B cell (primary cell): ENCODE results near the gene ABLIM1. TPM values are rescaled to one million over a fixed set of nuclear protein-coding genes. Genes with fewer than 3 reads are reported as not detected.

ENCODE experiments used
- ATAC-seq: fragments of 200-7000 bp; cut with Tn5 transposase; one replicate; pipeline ENCODE4 v1.10.0; 2021; ENCODE audit warnings: low read depth, mild to moderate bottlenecking, moderate number of reproducible peaks, moderate library complexity
- CTCF ChIA-PET: fragments of 350-600 bp; sonication (Branson Sonifier 250); formaldehyde crosslinking; loops from one replicate; lab custom pipeline; 2021; ENCODE audit warnings: antibody characterized with exemption, inconsistent platforms; lab: Charles Lee
- POLR2A ChIA-PET: fragments of 350-600 bp; sonication (Branson Sonifier 250); formaldehyde crosslinking; loops from one replicate; lab custom pipeline; 2021; ENCODE audit warnings: antibody characterized with exemption; lab: Charles Lee
- DNase-seq: peaks from one replicate; pipeline ENCODE4 v3.0.0; 2013
- H2AFZ ChIP-seq: 2 replicates; pipeline ENCODE4 v1.6.1; 2012; ENCODE audit warnings: mild to moderate bottlenecking, low read depth, low read length; ENCODE audit not compliant: insufficient read depth, poor library complexity, severe bottlenecking
- H3K27ac ChIP-seq, 2 donors: 1 replicate in 1 of 2; 2 replicates in 1 of 2; pipeline ENCODE4 v1.5.1; 2012 to 2013; ENCODE audit warnings: low read length in 2 of 2, mild to moderate bottlenecking in 2 of 2, moderate library complexity in 1 of 2
- H3K27me3 ChIP-seq, 4 experiments: fragments of 200-600 bp in 1 of 4; sonication (generic) in 1 of 4; replicated peaks in 1 of 4; 1 replicate in 2 of 4; 2 replicates in 2 of 4; pipeline versions ENCODE4 v1.6.1 to v1.7.0; 2013 to 2016; ENCODE audit warnings: low read length in 3 of 4, mild to moderate bottlenecking in 2 of 4, mixed read lengths in 1 of 4, moderate library complexity in 1 of 4; ENCODE audit not compliant: insufficient read depth in 4 of 4, control insufficient read depth in 3 of 4; ENCODE audit errors: control extremely low read depth in 1 of 4
- H3K36me3 ChIP-seq, 2 experiments: replicated peaks in 1 of 2; 1 replicate in 1 of 2; 2 replicates in 1 of 2; pipeline versions ENCODE4 v1.6.1 to v1.7.1; 2013; ENCODE audit warnings: low read length in 1 of 2; ENCODE audit not compliant: insufficient read depth in 2 of 2, control insufficient read depth in 1 of 2; ENCODE audit errors: control extremely low read depth in 1 of 2, extremely low read depth in 1 of 2
- H3K4me1 ChIP-seq, 2 donors: fragments of 200-600 bp in 1 of 2; sonication (generic) in 1 of 2; 1 replicate in 1 of 2; 2 replicates in 1 of 2; pipeline versions ENCODE4 v1.5.1 to v1.6.1; 2013 to 2017; ENCODE audit warnings: low read length in 2 of 2; ENCODE audit not compliant: control insufficient read depth in 2 of 2, insufficient read depth in 2 of 2
- H3K4me2 ChIP-seq: replicated peaks from 2 replicates; pipeline ENCODE3; 2012; ENCODE audit warnings: mild to moderate bottlenecking, low read depth, low read length; ENCODE audit not compliant: poor library complexity, severe bottlenecking
- H3K4me3 ChIP-seq, 5 experiments: fragments of 200-600 bp in 1 of 5; sonication (generic) in 1 of 5; 1 replicate in 3 of 5; 2 replicates in 2 of 5; pipeline versions ENCODE4 v1.5.1 to v1.7.0; 2011 to 2016; ENCODE audit warnings: low read length in 4 of 5, mild to moderate bottlenecking in 4 of 5, low read depth in 2 of 5, control low read depth in 1 of 5, moderate library complexity in 1 of 5; ENCODE audit not compliant: insufficient read depth in 1 of 5; ENCODE audit errors: control extremely low read depth in 1 of 5, extremely low read depth in 1 of 5
- H3K79me2 ChIP-seq: fragments of 200-600 bp; sonication (generic); one replicate; pipeline ENCODE4 v1.6.0; 2016; ENCODE audit warnings: low read length; ENCODE audit not compliant: control insufficient read depth, insufficient read depth
- H3K9ac ChIP-seq: fragments of 200-600 bp; sonication (generic); 2 replicates; pipeline ENCODE4 v1.6.1; 2017; ENCODE audit warnings: mild to moderate bottlenecking, low read length, moderate library complexity
- H3K9me3 ChIP-seq, 3 donors: one replicate each; pipeline versions ENCODE4 v1.6.1 to v1.7.1; 2013; ENCODE audit warnings: low read length in 2 of 3; ENCODE audit not compliant: control insufficient read depth in 2 of 3, insufficient read depth in 1 of 3; ENCODE audit errors: control extremely low read depth in 1 of 3
- H4K20me1 ChIP-seq: 2 replicates; pipeline ENCODE4 v1.6.0; 2012; ENCODE audit warnings: mild to moderate bottlenecking, low read length; ENCODE audit not compliant: insufficient read depth, control insufficient read depth, poor library complexity, severe bottlenecking
- H3K27ac Mint-ChIP-seq: one replicate; pipeline ENCODE4 v1.8.0; 2021; ENCODE audit warnings: mixed read lengths
- H3K27me3 Mint-ChIP-seq: one replicate; pipeline ENCODE4 v1.8.0; 2021; ENCODE audit warnings: mixed read lengths
- H3K4me1 Mint-ChIP-seq: one replicate; pipeline ENCODE4 v1.8.0; 2021; ENCODE audit warnings: mixed read lengths
- H3K4me3 Mint-ChIP-seq: one replicate; pipeline ENCODE4 v1.8.0; 2021; ENCODE audit warnings: mixed read lengths
- H3K9me3 Mint-ChIP-seq: one replicate; pipeline ENCODE4 v1.8.0; 2022; ENCODE audit warnings: mixed read lengths; ENCODE audit not compliant: insufficient read depth
- EZH2 ChIP-seq: IDR thresholded peaks from 2 replicates; pipeline ENCODE4 v1.6.1; 2012; ENCODE audit warnings: borderline replicate concordance, low read depth, mild to moderate bottlenecking, moderate library complexity, low read length; ENCODE audit not compliant: insufficient read depth, poor library complexity, severe bottlenecking
- WGBS: methylation state at CpG from one replicate; pipeline ENCODE4 v1.1.5; 2013; ENCODE audit warnings: missing lambda C conversion rate; ENCODE audit not compliant: insufficient coverage; 5-methylcytosine and 5-hydroxymethylcytosine counted together
- intact Hi-C: fragments of 100-400 bp; cut with micrococcal nuclease; formaldehyde crosslinking; loops from one replicate; pipeline ENCODE4 v1.10.0; 2022
- polyA plus RNA-seq: library from polyadenylated mRNA; depleted of rRNA; stranded (reverse); fragments of >200 nt; gene quantifications from 2 replicates; pipeline ENCODE4 v1.2.3, GENCODE V29; 2012
- total RNA-seq, 2 donors: library from RNA; stranded (reverse); fragments of 120-200 nt in 1 of 2; gene quantifications; 1 replicate in 1 of 2; 2 replicates in 1 of 2; pipeline versions ENCODE4 v1.2.3 to v1.2.4, GENCODE V29; 2013 to 2022
- TF ChIP-seq, protein P1 (sequence below): fragments of 200-600 bp; IDR thresholded peaks from one replicate; pipeline ENCODE4 v1.8.0; 2022; ENCODE audit warnings: antibody characterized with exemption, mild to moderate bottlenecking

ABLIM1 gene
- total and polyA plus RNA-seq, 2 donors (not counting 1 experiment from before 2014, with no cell fraction given) = 55.6 to 148 TPM

- ChIA-PET CTCF (no interaction called here), POLR2A (no interaction called here)
- DNase-seq (no peak), ATAC-seq (no peak)
- no peaks in the 10 kb centered on the region for H4K20me1 ChIP-seq
- intact Hi-C loops = no loop called here
- H3K9ac ChIP-seq = no peak overlapping the region
- no peaks in the 10 kb centered on the region for H3K79me2 ChIP-seq
- Mint-ChIP-seq H3K27ac (no peak overlapping the region), H3K4me1 (no peaks in the 10 kb centered on the region), H3K9me3 (no peaks in the 10 kb centered on the region), H3K4me3 (no peak overlapping the region), H3K27me3 (peaks cover 10% of the 10 kb centered on the region)
- no peaks in the 10 kb centered on the region for H3K27me3 ChIP-seq
- no peak overlapping the region for H2AFZ ChIP-seq
- H3K9me3 ChIP-seq = no peaks in the 10 kb centered on the region
- H3K27ac ChIP-seq = no peak overlapping the region
- H3K4me1 ChIP-seq = no peaks in the 10 kb centered on the region
- H3K36me3 ChIP-seq = no peaks in the 10 kb centered on the region
- no peak overlapping the region for H3K4me3 ChIP-seq
- no peak for TF ChIP-seq EZH2
- TF ChIP-seq, protein P1, sequence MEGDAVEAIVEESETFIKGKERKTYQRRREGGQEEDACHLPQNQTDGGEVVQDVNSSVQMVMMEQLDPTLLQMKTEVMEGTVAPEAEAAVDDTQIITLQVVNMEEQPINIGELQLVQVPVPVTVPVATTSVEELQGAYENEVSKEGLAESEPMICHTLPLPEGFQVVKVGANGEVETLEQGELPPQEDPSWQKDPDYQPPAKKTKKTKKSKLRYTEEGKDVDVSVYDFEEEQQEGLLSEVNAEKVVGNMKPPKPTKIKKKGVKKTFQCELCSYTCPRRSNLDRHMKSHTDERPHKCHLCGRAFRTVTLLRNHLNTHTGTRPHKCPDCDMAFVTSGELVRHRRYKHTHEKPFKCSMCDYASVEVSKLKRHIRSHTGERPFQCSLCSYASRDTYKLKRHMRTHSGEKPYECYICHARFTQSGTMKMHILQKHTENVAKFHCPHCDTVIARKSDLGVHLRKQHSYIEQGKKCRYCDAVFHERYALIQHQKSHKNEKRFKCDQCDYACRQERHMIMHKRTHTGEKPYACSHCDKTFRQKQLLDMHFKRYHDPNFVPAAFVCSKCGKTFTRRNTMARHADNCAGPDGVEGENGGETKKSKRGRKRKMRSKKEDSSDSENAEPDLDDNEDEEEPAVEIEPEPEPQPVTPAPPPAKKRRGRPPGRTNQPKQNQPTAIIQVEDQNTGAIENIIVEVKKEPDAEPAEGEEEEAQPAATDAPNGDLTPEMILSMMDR = no peak
- H3K4me2 ChIP-seq = no peak overlapping the region
- no CpG with 5 or more reads among the region's 1 CpG for WGBS
Measured at GRCh38 chr10:114581071-114581470, 77.0 kb downstream of the ABLIM1 start.

- Histone ChIP-seq H3K4me3 (no peak overlapping the region), H3K27me3 (no peaks in the 10 kb centered on the region), H3K9me3 (no peaks in the 10 kb centered on the region), H3K79me2 (no peaks in the 10 kb centered on the region), H3K4me1 (no peaks in the 10 kb centered on the region), H3K9ac (no peak overlapping the region), H3K27ac (no peak overlapping the region), H4K20me1 (no peaks in the 10 kb centered on the region), H3K36me3 (no peaks in the 10 kb centered on the region), H3K4me2 (no peak overlapping the region), H2AFZ (no peak overlapping the region)
- ChIA-PET POLR2A (no interaction called here), CTCF (no interaction called here)
- no CpG with 5 or more reads among the region's 1 CpG for WGBS
- H3K4me1 Mint-ChIP-seq = no peaks in the 10 kb centered on the region
- no peak overlapping the region for H3K4me3 Mint-ChIP-seq
- intact Hi-C loops = no loop called here
- no peaks in the 10 kb centered on the region for H3K9me3 Mint-ChIP-seq
- DNase-seq = no peak
- no peak overlapping the region for H3K27ac Mint-ChIP-seq
- ATAC-seq = no peak
- peaks cover 10% of the 10 kb centered on the region for H3K27me3 Mint-ChIP-seq
- TF ChIP-seq EZH2 = no peak
- TF ChIP-seq, protein P1 = no peak
Measured at GRCh38 chr10:114577133-114577532, 80.9 kb downstream of the ABLIM1 start.
